OCI-LY1 (cell line): ENCODE measurements around the gene MESD.

ENCODE experiments used
- CTCF ChIP-seq: fragments of 200-600 bp; sonication (generic), shearing (Covaris generic); IDR thresholded peaks from 2 replicates; pipeline ENCODE4 v1.5.1; 2017; ENCODE audit warnings: mild to moderate bottlenecking, antibody characterized with exemption, low read length, moderate library complexity, mixed read lengths
- EZH2 ChIP-seq: fragments of 200-600 bp; sonication (generic), shearing (Covaris generic); IDR thresholded peaks from 2 replicates; pipeline ENCODE4 v1.8.0; 2017; ENCODE audit warnings: borderline replicate concordance, mixed run types, mild to moderate bottlenecking, antibody characterized with exemption, low read length, moderate library complexity, mixed read lengths

GRCh38 chr15:80957976-80958375, 31.6 kb downstream of the MESD start:
- TF ChIP-seq CTCF (no peak), EZH2 (no peak)
